Erythroblast (primary cell): ENCODE measurements around the gene VWA5B2.

Experiments
- DNase-seq, 2 experiments: peaks; one replicate each; lab custom pipeline; 2025; lab: John Stamatoyannopoulos, UW
- GATA1 ChIP-seq: IDR thresholded peaks from 2 replicates; pipeline ENCODE4 v1.6.1; 2011; ENCODE audit warnings: low read depth, mild to moderate bottlenecking, control low read depth, low read length, moderate library complexity
- POLR2A ChIP-seq: IDR thresholded peaks from 2 replicates; pipeline ENCODE4 v1.6.1; 2011; ENCODE audit warnings: mild to moderate bottlenecking, low read length

VWA5B2 gene

GRCh38 chr3:184200825-184201224 is 28.6 kb upstream of the VWA5B2 start:
- TF ChIP-seq GATA1 (no peak), POLR2A (no peak)
- DNase-seq: no peak

GRCh38 chr3:184203526-184203925 is 25.9 kb upstream of the VWA5B2 start:
- TF ChIP-seq POLR2A: no peak
- no peak for TF ChIP-seq GATA1
- no peak for DNase-seq

- no peak for DNase-seq
Observed at GRCh38 chr3:184209146-184209923, 20.1 kb upstream of the VWA5B2 start.

GRCh38 chr3:184211297-184211696 is 18.1 kb upstream of the VWA5B2 start:
- TF ChIP-seq POLR2A (no peak), GATA1 (no peak)
- DNase-seq: peak in 1 of 2 experiments; percentile 22

More at GRCh38 chr3:184209146-184209923, 20.1 kb upstream of the VWA5B2 start:
- TF ChIP-seq POLR2A: no peak
- TF ChIP-seq GATA1: no peak

- TF ChIP-seq GATA1 (no peak), POLR2A (no peak)
- DNase-seq: no peak
Observed at GRCh38 chr3:184211718-184212117, 17.7 kb upstream of the VWA5B2 start.

- DNase-seq: no peak
- TF ChIP-seq GATA1 (no peak), POLR2A (no peak)
Observed at GRCh38 chr3:184218814-184219213, 10.6 kb upstream of the VWA5B2 start.

- no peak for DNase-seq
- TF ChIP-seq POLR2A: no peak
- no peak for TF ChIP-seq GATA1
Observed at GRCh38 chr3:184222521-184222920, 6.9 kb upstream of the VWA5B2 start.

- DNase-seq: no peak
- TF ChIP-seq POLR2A (no peak), GATA1 (no peak)
Observed at GRCh38 chr3:184223946-184224345, 5.4 kb upstream of the VWA5B2 start.

GRCh38 chr3:184227481-184227935 is 1.9 kb upstream of the VWA5B2 start:
- DNase-seq: peak; percentile 57 to 73

GRCh38 chr3:184228376-184229137 is 828 bp upstream of the VWA5B2 start:
- DNase-seq: no peak
- TF ChIP-seq POLR2A: no peak
- no peak for TF ChIP-seq GATA1

More at GRCh38 chr3:184227481-184227935, 1.9 kb upstream of the VWA5B2 start:
- TF ChIP-seq POLR2A: no peak
- no peak for TF ChIP-seq GATA1

GRCh38 chr3:184230081-184230602 is 757 bp downstream of the VWA5B2 start:
- peak; percentile 58 to 69 for DNase-seq
- TF ChIP-seq POLR2A (no peak), GATA1 (no peak)

GRCh38 chr3:184230603-184231528 is 1.5 kb downstream of the VWA5B2 start:
- TF ChIP-seq POLR2A (no peak), GATA1 (no peak)
- DNase-seq: no peak

- no peak for DNase-seq
- TF ChIP-seq POLR2A (no peak), GATA1 (no peak)
Observed at GRCh38 chr3:184231671-184232070, 2.3 kb downstream of the VWA5B2 start.
